Activated CD8-positive, alpha-beta memory T cell treated with anti-CD3 and anti-CD28 coated beads, Interleukin-2, amount 50 U/mL, for 24 hours (primary cell): ENCODE measurements around the gene ZCCHC24.

Experiments used
- DNase-seq: peaks from one replicate; pipeline ENCODE4 v3.0.0-alpha.2; 2020; ENCODE audit errors: extremely low read depth

Gene ZCCHC24

GRCh38 chr10:79411546-79412495 is 33.6 kb downstream of the ZCCHC24 start:
- no peak for DNase-seq

DNA sequence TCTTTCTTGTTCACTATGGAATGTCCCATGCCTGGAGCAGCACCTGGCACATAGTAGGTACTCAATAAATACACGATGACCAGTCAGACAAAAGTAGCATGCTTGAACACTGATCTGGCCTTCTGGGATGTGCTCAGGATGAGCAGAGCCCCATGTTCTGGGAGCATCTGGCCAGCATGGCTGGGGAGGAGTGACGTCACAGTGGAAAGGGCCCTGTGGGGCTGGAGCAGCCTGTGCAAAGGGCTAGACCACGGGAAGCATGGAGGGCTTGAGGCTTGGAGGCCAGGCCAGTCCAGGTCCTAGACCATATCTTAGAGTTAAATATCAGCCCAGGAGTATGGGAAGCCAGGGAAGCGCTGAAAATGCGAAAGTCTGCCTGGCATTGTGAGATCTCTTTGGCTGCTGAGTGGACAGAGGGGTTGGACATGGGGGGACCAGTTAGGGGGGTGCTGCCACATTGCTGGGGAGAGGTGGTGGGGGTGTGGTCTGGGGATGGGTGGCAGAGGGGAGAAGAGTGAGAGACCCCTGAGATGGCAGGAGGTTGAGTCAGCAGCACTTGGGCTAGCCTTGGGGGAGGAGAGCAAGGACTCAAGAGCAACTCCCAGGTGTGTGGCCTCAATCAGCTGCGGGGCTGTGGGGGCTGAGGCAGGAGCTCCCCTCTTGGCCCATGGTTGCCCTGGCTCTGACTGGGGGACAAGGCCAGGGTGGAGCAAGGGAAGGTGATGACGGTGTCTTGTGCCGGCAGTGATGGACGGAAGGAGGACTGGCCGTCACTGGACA is 34.9 kb downstream of the ZCCHC24 start:
- DNase-seq = no peak

DNA sequence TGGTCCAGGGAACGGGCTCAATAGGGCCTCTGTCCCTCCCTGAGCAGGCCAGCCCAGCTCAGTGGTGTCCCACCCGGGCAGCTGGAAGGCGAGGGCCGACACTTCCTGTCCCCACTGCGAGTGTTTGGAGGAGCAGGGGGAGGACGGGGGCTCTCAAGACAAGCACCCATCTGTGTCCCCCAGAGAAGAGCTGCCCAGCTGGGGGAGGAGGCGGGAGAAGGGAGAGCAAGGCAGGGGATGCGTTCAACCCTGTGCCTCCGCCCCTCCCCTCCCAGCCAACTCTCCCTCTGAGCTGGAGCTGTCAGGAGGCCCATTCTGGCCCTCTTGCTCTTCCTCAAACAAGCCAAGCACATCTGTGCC is 35.7 kb downstream of the ZCCHC24 start:
- no peak for DNase-seq

- no peak for DNase-seq
Measured at GRCh38 chr10:79409038-79409725, 36.2 kb downstream of the ZCCHC24 start.

- DNase-seq = no peak
Measured at GRCh38 chr10:79407811-79408795, 37.3 kb downstream of the ZCCHC24 start.

GRCh38 chr10:79407423-79407796 is 38.0 kb downstream of the ZCCHC24 start:
- no peak for DNase-seq

GRCh38 chr10:79406683-79407422 is 38.6 kb downstream of the ZCCHC24 start:
- DNase-seq = no peak

DNA sequence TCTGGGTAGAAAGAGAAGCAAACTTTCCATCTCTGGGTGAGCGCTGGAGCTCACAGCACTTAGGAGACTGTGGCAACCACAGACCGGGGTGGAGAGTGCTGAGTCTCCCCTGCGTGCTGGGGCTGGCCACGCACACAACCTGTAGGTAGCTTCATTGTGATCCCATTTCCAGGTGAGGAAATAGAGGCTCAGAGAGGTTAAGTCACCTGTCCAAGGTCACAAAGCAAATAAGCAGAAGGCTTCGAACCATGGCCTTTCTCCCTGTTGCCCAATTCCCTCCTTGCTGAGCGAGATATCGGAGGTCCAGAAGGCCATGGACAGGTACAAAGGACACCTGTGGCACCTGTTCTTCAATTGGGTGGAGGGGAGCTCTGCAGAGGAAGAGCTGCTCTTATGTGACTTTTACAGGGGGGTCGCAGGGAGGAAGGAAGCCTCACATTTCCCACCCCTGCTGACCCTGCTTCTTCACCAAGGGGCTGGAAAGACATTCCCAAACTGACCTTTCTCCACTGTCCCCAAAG is 39.4 kb downstream of the ZCCHC24 start:
- DNase-seq = no peak

- no peak for DNase-seq
Measured at GRCh38 chr10:79405221-79405994, 40.0 kb downstream of the ZCCHC24 start.

DNA sequence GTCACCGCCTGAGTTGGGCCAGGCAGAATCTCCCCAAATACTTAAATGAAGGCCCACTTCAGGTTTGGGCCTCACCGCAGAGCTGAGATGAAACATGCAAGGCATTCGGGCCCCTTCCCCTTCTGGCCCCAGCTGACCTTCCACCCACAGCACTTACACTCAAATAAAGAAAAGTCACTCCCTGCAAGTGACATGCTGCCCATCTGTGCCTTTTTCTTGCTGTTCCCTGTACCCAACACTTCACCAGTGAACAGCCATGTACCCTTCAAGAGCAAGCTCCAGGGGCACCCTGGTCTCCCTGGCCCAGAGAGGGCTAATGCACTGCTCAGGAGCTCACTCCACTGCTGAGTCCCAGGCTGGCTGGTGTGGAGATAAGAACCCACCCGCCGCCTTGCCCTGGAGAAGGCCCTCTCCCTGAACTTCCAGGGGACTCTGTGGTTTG is 40.7 kb downstream of the ZCCHC24 start:
- no peak for DNase-seq

GRCh38 chr10:79404231-79404609 is 41.2 kb downstream of the ZCCHC24 start:
- DNase-seq = no peak

GRCh38 chr10:79403441-79404230 is 41.8 kb downstream of the ZCCHC24 start:
- no peak for DNase-seq

DNA sequence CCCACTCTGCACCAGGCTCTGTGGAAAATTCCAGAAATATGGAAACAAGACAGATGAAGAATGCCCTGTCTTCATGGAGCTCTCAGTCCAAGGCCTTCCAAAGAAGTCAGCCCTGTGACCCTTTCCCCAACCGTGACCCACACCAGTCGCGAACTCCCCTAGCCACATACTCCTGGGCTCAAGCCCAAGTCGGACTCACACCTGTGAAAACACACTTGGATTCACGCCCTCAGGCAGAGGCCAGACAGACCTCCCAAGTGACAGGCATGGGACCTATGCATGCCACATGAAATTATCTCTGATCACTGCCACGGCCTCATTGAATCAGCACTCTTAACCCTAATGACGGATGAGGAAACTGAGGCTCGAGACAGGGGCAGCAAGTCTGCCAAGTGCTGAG is 42.5 kb downstream of the ZCCHC24 start:
- DNase-seq = no peak

- no peak for DNase-seq
Measured at GRCh38 chr10:79402625-79402946, 42.8 kb downstream of the ZCCHC24 start.

DNA sequence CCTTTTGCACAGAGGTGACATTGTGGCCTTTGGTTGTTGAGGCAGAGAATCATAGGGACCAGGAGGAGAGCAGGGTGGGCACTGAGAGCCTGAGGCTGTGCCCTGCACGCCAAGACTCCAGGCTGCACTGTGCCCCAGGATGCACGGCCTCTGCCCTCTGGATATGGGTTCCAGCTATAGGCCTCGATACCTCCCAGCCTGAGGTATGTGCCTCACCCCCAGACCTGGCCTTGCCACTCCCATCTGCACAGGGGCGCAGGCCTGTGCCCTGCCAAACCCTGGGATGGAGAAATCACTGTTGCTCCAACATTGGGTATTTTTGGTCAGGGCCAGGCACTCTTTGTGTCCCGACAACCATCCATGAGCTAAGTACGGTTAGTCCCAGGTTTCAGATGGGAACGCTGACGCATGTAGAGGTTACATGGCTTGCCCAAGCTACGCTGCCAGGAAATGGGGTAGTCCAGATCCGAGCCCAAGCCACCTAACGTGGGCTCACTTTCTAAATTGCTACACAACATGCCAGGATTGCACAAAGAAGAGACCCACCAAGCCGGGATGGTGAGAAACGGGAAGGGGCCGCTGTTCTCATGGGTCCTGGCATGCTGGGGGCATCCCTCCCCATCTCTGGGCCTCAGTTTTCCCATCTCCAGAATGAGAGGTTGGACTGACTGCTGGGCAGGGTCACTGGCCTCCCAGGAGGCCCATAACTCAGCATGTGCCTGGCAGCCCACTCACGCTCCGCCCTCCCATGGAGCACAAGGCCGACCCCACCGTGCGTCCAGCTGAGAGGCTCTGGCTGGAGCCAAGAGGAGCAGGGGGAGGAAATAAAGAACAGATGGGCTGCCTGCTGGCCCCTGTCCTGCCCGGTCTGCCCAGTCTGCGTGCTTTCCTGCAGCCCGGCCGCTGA is 44.2 kb downstream of the ZCCHC24 start:
- DNase-seq = no peak

DNA sequence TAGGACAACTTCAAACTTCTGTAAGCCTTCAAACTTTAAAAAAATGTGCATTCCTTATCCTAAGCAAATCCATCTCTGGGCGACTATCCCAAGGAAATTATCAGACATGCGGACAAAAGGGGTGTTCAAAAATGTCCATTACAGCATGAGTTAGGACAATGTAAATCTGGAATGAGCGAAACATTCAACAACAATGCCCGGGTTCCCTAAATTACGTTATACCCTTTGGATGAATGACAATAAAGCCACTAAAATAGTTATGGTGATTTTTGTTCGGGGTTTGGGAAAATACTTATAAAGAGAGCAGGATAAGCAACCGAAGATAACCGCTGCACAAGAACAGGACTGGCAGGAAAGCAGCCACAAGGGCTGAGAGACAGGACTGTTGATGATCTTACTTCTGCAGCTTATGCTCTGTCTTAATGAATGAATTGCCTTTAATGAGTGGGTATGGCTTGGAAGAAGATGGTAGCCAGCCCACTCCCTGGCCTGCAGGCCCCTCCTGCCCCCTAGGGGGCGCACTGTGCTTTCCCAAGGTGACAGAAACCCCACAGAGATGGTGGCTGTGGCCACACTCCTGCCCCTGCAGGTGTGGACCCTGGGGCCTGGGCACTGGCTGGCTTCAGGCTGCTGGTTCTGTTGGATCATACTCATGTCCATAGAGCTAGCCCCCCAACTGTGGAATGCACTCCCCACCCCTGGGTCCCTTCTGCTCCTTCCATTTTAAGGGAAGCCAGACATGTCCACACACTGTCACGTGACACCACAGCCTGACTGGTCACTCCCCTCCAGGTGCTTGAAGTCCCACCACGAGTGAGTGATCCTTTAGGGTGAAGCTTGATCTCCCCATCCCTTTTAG is 45.0 kb downstream of the ZCCHC24 start:
- DNase-seq = no peak
